ENCODE data around the gene SMARCA2.
"Not testable (repeated sequence)": the region's sequence is repeated elsewhere in the genome, so short reads cannot be mapped to it uniquely, and the experiment has no call there.

Gene SMARCA2

GRCh38 chr9:2146700-2147099 lies 131.6 kb downstream of the SMARCA2 start:
- peak; percentile 77 to 90 for DNase-seq
- H3K79me2 ChIP-seq (ENCODE audit: control insufficient read depth, insufficient read depth, low read length, poor library complexity); H3K18ac ChIP-seq (ENCODE audit: low read length); H2AK5ac ChIP-seq (ENCODE audit: low read length); H2BK5ac ChIP-seq (ENCODE audit: low read depth, low read length, poor library complexity); H2AFZ ChIP-seq (ENCODE audit: insufficient read depth, low read length, poor library complexity); H3K27me3 ChIP-seq (ENCODE audit: insufficient read depth, low read length); H2BK120ac ChIP-seq (ENCODE audit: insufficient read depth, low read length, poor library complexity); H3K4me3 ChIP-seq (ENCODE audit: low read depth, low read length); H3K79me1 ChIP-seq (ENCODE audit: low read length); H4K91ac ChIP-seq (ENCODE audit: low read depth, low read length); H3K36me3 ChIP-seq (ENCODE audit: control insufficient read depth in 1 of 2, insufficient read depth in 2 of 2, low read length in 2 of 2); H3K4ac ChIP-seq (ENCODE audit: low read depth, low read length); H3K4me2 ChIP-seq (ENCODE audit: low read length); H3K23ac ChIP-seq (ENCODE audit: low read length); H2BK12ac ChIP-seq (ENCODE audit: low read length); H3K14ac ChIP-seq (ENCODE audit: low read length); H3K9ac ChIP-seq (ENCODE audit: low read length); H3K9me3 ChIP-seq (ENCODE audit: insufficient read depth, low read depth, low read length); H4K8ac ChIP-seq (ENCODE audit: low read depth, low read length); H4K12ac ChIP-seq (ENCODE audit: low read depth, low read length): not testable (repeated sequence)
- peaks cover 10 to 12% of the 10 kb centered on the region in 2 experiments for H3K4me1 ChIP-seq (ENCODE audit: control insufficient read depth in 1 of 2, insufficient read depth in 2 of 2, low read length in 2 of 2)
- peak overlapping the region; percentile 39 for H3K27ac ChIP-seq (ENCODE audit: low read depth, low read length)

GRCh38 chr9:2150338-2150737 lies 135.2 kb downstream of the SMARCA2 start:
- Histone ChIP-seq H2BK12ac (ENCODE audit: low read length) (no peak overlapping the region), H3K79me2 (ENCODE audit: control insufficient read depth, insufficient read depth, low read length, poor library complexity) (no peaks in the 10 kb centered on the region), H3K23ac (ENCODE audit: low read length) (no peak overlapping the region), H2AFZ (ENCODE audit: insufficient read depth, low read length, poor library complexity) (no peak overlapping the region), H4K8ac (ENCODE audit: low read depth, low read length) (no peak overlapping the region), H2BK120ac (ENCODE audit: insufficient read depth, low read length, poor library complexity) (no peak overlapping the region), H2BK5ac (ENCODE audit: low read depth, low read length, poor library complexity) (no peak overlapping the region), H4K91ac (ENCODE audit: low read depth, low read length) (no peak overlapping the region), H3K14ac (ENCODE audit: low read length) (no peak overlapping the region), H3K79me1 (ENCODE audit: low read length) (no peaks in the 10 kb centered on the region), H3K18ac (ENCODE audit: low read length) (no peak overlapping the region), H3K9me3 (ENCODE audit: insufficient read depth, low read depth, low read length) (peaks cover 4% of the 10 kb centered on the region), H3K27me3 (ENCODE audit: insufficient read depth, low read length) (no peaks in the 10 kb centered on the region), H3K4ac (ENCODE audit: low read depth, low read length) (no peak overlapping the region), H3K27ac (ENCODE audit: low read depth, low read length) (no peak overlapping the region), H3K4me3 (ENCODE audit: low read depth, low read length) (no peak overlapping the region), H2AK5ac (ENCODE audit: low read length) (no peak overlapping the region), H3K4me1 (ENCODE audit: control insufficient read depth in 1 of 2, insufficient read depth in 2 of 2, low read length in 2 of 2) (peaks cover 3 to 4% of the 10 kb centered on the region in 2 experiments), H3K9ac (ENCODE audit: low read length) (no peak overlapping the region), H3K36me3 (ENCODE audit: control insufficient read depth in 1 of 2, insufficient read depth in 2 of 2, low read length in 2 of 2) (peaks cover 4 to 6% of the 10 kb centered on the region in 2 experiments), H3K4me2 (ENCODE audit: low read length) (no peak overlapping the region), H4K12ac (ENCODE audit: low read depth, low read length) (no peak overlapping the region)
- WGBS (ENCODE audit: extremely low coverage, insufficient coverage, insufficient read length) = no CpG with 5 or more reads among the region's 5 CpGs
- no peak for DNase-seq

- H4K8ac ChIP-seq (ENCODE audit: low read depth, low read length) = no peak overlapping the region
- H3K79me2 ChIP-seq (ENCODE audit: control insufficient read depth, insufficient read depth, low read length, poor library complexity) = no peaks in the 10 kb centered on the region
- H3K27me3 ChIP-seq (ENCODE audit: insufficient read depth, low read length) = no peaks in the 10 kb centered on the region
- no peak for DNase-seq
- no peak overlapping the region for H2BK5ac ChIP-seq (ENCODE audit: low read depth, low read length, poor library complexity)
- H3K14ac ChIP-seq (ENCODE audit: low read length) = no peak overlapping the region
- H2BK12ac ChIP-seq (ENCODE audit: low read length) = no peak overlapping the region
- H3K18ac ChIP-seq (ENCODE audit: low read length) = no peak overlapping the region
- no peak overlapping the region for H3K4me2 ChIP-seq (ENCODE audit: low read length)
- no peak overlapping the region for H3K4ac ChIP-seq (ENCODE audit: low read depth, low read length)
- H3K9ac ChIP-seq (ENCODE audit: low read length) = no peak overlapping the region
- no peak overlapping the region for H2AFZ ChIP-seq (ENCODE audit: insufficient read depth, low read length, poor library complexity)
- H2AK5ac ChIP-seq (ENCODE audit: low read length) = no peak overlapping the region
- no CpG with 5 or more reads among the region's 6 CpGs for WGBS (ENCODE audit: extremely low coverage, insufficient coverage, insufficient read length)
- peaks cover 4% of the 10 kb centered on the region for H3K9me3 ChIP-seq (ENCODE audit: insufficient read depth, low read depth, low read length)
- H3K27ac ChIP-seq (ENCODE audit: low read depth, low read length) = no peak overlapping the region
- H3K4me3 ChIP-seq (ENCODE audit: low read depth, low read length) = no peak overlapping the region
- H4K12ac ChIP-seq (ENCODE audit: low read depth, low read length) = no peak overlapping the region
- peaks cover 4 to 6% of the 10 kb centered on the region in 2 experiments for H3K36me3 ChIP-seq (ENCODE audit: control insufficient read depth in 1 of 2, insufficient read depth in 2 of 2, low read length in 2 of 2)
- no peaks in the 10 kb centered on the region for H3K79me1 ChIP-seq (ENCODE audit: low read length)
- H3K23ac ChIP-seq (ENCODE audit: low read length) = no peak overlapping the region
- no peak overlapping the region for H2BK120ac ChIP-seq (ENCODE audit: insufficient read depth, low read length, poor library complexity)
- H3K4me1 ChIP-seq (ENCODE audit: control insufficient read depth in 1 of 2, insufficient read depth in 2 of 2, low read length in 2 of 2) = peaks cover 3 to 4% of the 10 kb centered on the region in 2 experiments
- no peak overlapping the region for H4K91ac ChIP-seq (ENCODE audit: low read depth, low read length)
These were observed 136.0 kb downstream of the SMARCA2 start for GRCh38 chr9:2151171-2151570.

GRCh38 chr9:2152966-2153629 lies 138.0 kb downstream of the SMARCA2 start:
- Histone ChIP-seq H3K9ac (ENCODE audit: low read length) (no peak overlapping the region), H3K27ac (ENCODE audit: low read depth, low read length) (no peak overlapping the region), H3K4me1 (ENCODE audit: control insufficient read depth in 1 of 2, insufficient read depth in 2 of 2, low read length in 2 of 2) (peaks cover 8 to 10% of the 10 kb centered on the region in 2 experiments), H3K4me2 (ENCODE audit: low read length) (no peak overlapping the region), H2AFZ (ENCODE audit: insufficient read depth, low read length, poor library complexity) (no peak overlapping the region), H3K36me3 (ENCODE audit: control insufficient read depth in 1 of 2, insufficient read depth in 2 of 2, low read length in 2 of 2) (peaks cover 4 to 6% of the 10 kb centered on the region in 2 experiments), H3K18ac (ENCODE audit: low read length) (no peak overlapping the region), H2BK120ac (ENCODE audit: insufficient read depth, low read length, poor library complexity) (no peak overlapping the region), H3K79me1 (ENCODE audit: low read length) (peaks cover 2% of the 10 kb centered on the region), H3K14ac (ENCODE audit: low read length) (no peak overlapping the region), H3K27me3 (ENCODE audit: insufficient read depth, low read length) (no peaks in the 10 kb centered on the region), H2BK5ac (ENCODE audit: low read depth, low read length, poor library complexity) (no peak overlapping the region), H2BK12ac (ENCODE audit: low read length) (no peak overlapping the region), H2AK5ac (ENCODE audit: low read length) (no peak overlapping the region), H3K79me2 (ENCODE audit: control insufficient read depth, insufficient read depth, low read length, poor library complexity) (peaks cover 2% of the 10 kb centered on the region), H4K91ac (ENCODE audit: low read depth, low read length) (no peak overlapping the region), H4K12ac (ENCODE audit: low read depth, low read length) (no peak overlapping the region), H3K23ac (ENCODE audit: low read length) (no peak overlapping the region), H3K9me3 (ENCODE audit: insufficient read depth, low read depth, low read length) (peaks cover 4% of the 10 kb centered on the region), H3K4me3 (ENCODE audit: low read depth, low read length) (no peak overlapping the region), H3K4ac (ENCODE audit: low read depth, low read length) (peak overlapping the region; percentile 9), H4K8ac (ENCODE audit: low read depth, low read length) (no peak overlapping the region)
- DNase-seq = no peak
- WGBS (ENCODE audit: extremely low coverage, insufficient coverage, insufficient read length) = no CpG with 5 or more reads among the region's 10 CpGs
